ENCODE data around the gene ICAM4. TPM values are rescaled to one million over a fixed set of nuclear protein-coding genes. Genes with fewer than 3 reads are reported as not detected.
"Not testable (repeated sequence)": the region's sequence is repeated elsewhere in the genome, so short reads cannot be mapped to it uniquely, and the experiment has no call there.

ICAM4 gene
- total RNA-seq, 1 experiment from 2014 or later: 2.4 TPM

- in situ Hi-C loops (cut with HindIII; ENCODE audit: low sequenced_read_pairs): no loop called here
- no peak for DNase-seq (ENCODE audit: low spot score)
Measured at GRCh38 chr19:10333758-10334587, 47.2 kb downstream of the ICAM4 start.

DNA sequence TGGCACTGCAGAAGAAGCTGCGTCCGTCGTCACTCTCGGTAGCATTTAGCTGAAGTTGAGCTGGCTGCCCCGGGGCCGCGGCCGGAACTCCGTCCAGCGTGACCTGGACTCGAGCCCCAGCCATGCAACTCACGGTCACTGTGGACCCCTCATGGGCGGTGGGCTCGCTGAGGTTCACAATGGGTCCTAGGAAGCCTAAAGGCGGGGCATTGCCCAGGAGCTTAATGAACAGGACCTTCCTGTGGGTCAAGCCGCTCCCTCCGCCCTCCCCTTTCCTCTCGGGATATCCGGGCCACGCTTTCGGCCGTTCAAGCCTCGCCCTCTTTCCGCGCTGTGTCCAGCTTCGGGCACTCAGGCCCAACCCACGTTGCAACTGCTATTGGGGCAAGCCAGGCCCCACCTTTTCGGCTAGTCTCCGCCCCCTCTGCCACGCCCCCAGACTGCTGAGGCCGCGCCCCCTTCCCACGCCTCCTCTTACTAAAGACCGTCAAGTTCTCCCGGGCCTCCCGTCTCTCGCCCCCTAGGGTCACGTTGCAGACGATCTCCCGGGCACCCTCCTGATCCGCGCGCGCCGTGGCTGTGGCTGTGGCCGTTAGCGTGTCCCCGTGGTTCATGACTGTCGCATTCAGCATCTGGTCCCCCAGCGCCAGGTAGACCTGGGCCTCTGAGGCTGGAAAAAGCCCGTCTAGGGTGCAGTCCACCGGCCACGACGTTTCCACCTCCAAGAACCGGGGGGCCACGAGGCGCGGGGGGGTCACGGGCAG lies 48.0 kb downstream of the ICAM4 start:
- DNase-seq (ENCODE audit: low spot score): peak; percentile 72
- in situ Hi-C loops (cut with HindIII; ENCODE audit: low sequenced_read_pairs): no loop called here

DNA sequence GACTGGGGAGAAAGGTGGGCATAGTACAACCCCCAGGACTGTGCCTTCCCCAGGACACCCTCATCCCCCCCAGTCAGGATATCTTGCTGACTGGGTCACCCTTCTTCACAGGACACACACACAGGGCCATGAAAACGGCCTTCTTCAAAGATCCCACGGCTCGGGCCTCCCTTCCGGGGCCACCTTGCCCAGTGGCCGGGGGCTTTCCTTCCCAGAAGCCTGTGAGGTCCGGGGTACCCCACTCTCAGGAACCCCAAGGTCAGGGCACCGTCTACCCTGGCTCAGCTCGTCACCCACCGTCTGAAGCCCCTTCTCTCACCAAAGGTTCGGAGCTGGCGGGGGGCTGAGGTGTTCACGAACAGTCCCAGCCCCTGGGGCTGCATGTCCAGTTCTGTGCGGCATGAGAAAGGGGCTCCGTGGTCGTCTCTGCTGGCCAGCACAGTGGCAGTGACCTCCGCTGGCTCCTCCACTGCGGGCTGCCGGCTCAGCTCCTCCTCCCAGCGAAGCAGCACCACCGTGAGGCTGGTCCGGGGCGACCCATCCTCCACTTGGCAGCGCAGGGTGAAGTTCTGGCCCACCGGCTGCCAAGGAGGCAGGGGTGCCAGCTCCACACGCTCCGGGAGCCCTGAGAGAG lies 48.7 kb downstream of the ICAM4 start:
- no peak for DNase-seq (ENCODE audit: low spot score)
- in situ Hi-C loops (cut with HindIII; ENCODE audit: low sequenced_read_pairs): no loop called here

GRCh38 chr19:10336725-10337124 lies 50.0 kb downstream of the ICAM4 start:
- in situ Hi-C loops (cut with HindIII; ENCODE audit: low sequenced_read_pairs): not testable (repeated sequence)

More at GRCh38 chr19:10336725-10337124, 50.0 kb downstream of the ICAM4 start:
- not testable (repeated sequence) for DNase-seq (ENCODE audit: low spot score)

Other genes starting within 250 kb of the ICAM4 start
- gene SHFL, start 200.6 kb upstream of the ICAM4 start, total RNA-seq (2014; rRNA removed; shearing (Covaris generic)): 9.5 and 10.8 TPM in 2 replicates
- 0.18 and 0.64 TPM in 2 replicates for gene ANGPTL6, start 184.3 kb upstream of the ICAM4 start, total RNA-seq (2014; rRNA removed; shearing (Covaris generic))
- gene PPAN, start 180.6 kb upstream of the ICAM4 start, total RNA-seq (2014; rRNA removed; shearing (Covaris generic)): 77.4 and 104 TPM in 2 replicates
- 6.6 and 8.0 TPM in 2 replicates for gene P2RY11, start 175.3 kb upstream of the ICAM4 start, total RNA-seq (2014; rRNA removed; shearing (Covaris generic))
- gene EIF3G, start 167.1 kb upstream of the ICAM4 start, total RNA-seq (2014; rRNA removed; shearing (Covaris generic)): 356 and 383 TPM in 2 replicates
- 36.9 and 72.9 TPM in 2 replicates for gene DNMT1, start 92.0 kb upstream of the ICAM4 start, total RNA-seq (2014; rRNA removed; shearing (Covaris generic))
- gene S1PR2, start 55.6 kb upstream of the ICAM4 start, total RNA-seq (2014; rRNA removed; shearing (Covaris generic)): 8.0 and 14.0 TPM in 2 replicates
- gene MRPL4, start 34.7 kb upstream of the ICAM4 start, total RNA-seq (2014; rRNA removed; shearing (Covaris generic)): 134 and 137 TPM in 2 replicates
- gene ICAM1, start 15.8 kb upstream of the ICAM4 start, total RNA-seq (2014; rRNA removed; shearing (Covaris generic)): 14.5 and 16.9 TPM in 2 replicates
- gene ICAM5, start 3.0 kb downstream of the ICAM4 start, total RNA-seq (2014; rRNA removed; shearing (Covaris generic)): 13.2 and 14.8 TPM in 2 replicates
- gene ZGLP1, start 22.9 kb downstream of the ICAM4 start, total RNA-seq (2014; rRNA removed; shearing (Covaris generic)): 0.55 and 1.6 TPM in 2 replicates
- 25.2 and 26.2 TPM in 2 replicates for gene FDX2, start 29.1 kb downstream of the ICAM4 start, total RNA-seq (2014; rRNA removed; shearing (Covaris generic))
- gene RAVER1, start 46.6 kb downstream of the ICAM4 start, total RNA-seq (2014; rRNA removed; shearing (Covaris generic)): 21.8 and 22.7 TPM in 2 replicates
- gene ICAM3, start 52.7 kb downstream of the ICAM4 start, total RNA-seq (2014; rRNA removed; shearing (Covaris generic)): 21.8 and 23.8 TPM in 2 replicates
- gene TYK2, start 93.6 kb downstream of the ICAM4 start, total RNA-seq (2014; rRNA removed; shearing (Covaris generic)): 82.0 and 134 TPM in 2 replicates
- 298 and 319 TPM in 2 replicates for gene CDC37, start 116.6 kb downstream of the ICAM4 start, total RNA-seq (2014; rRNA removed; shearing (Covaris generic))
- gene PDE4A, start 133.6 kb downstream of the ICAM4 start, total RNA-seq (2014; rRNA removed; shearing (Covaris generic)): 7.6 and 10.7 TPM in 2 replicates
- 141 and 143 TPM in 2 replicates for gene KEAP1, start 216.4 kb downstream of the ICAM4 start, total RNA-seq (2014; rRNA removed; shearing (Covaris generic))
- gene S1PR5, start 230.5 kb downstream of the ICAM4 start, total RNA-seq (2014; rRNA removed; shearing (Covaris generic)): 13.5 and 22.1 TPM in 2 replicates

Data from G401 (cell line).